HG02884 (cell line): ENCODE measurements around the gene METTL2A.
A peak's percentile ranks its signal among the peaks of the same experiment; 100 is the strongest.
"Not testable (repeated sequence)": the region's sequence is repeated elsewhere in the genome, so short reads cannot be mapped to it uniquely, and the experiment has no call there.

Experiments
- ATAC-seq: cut with Tn5 transposase; IDR thresholded peaks from one replicate; pipeline ENCODE4 v1.9.1; 2021; ENCODE audit warnings: mild to moderate bottlenecking, moderate library complexity; ENCODE audit not compliant: unreplicated experiment

The METTL2A gene

GRCh38 chr17:62423647-62424461 is at the start of gene METTL2A:
METTL2A (plus strand) TSS chr17:62423897; CDS start chr17:62423903, 6 bp downstream.
- ATAC-seq = peak; percentile 94

GRCh38 chr17:62380253-62380652 is 43.4 kb upstream of the METTL2A start, which contains the start of gene EFCAB3:
EFCAB3 (plus strand) TSS chr17:62380553; CDS start chr17:62382980, 2,427 bp downstream.
- no peak for ATAC-seq

- ATAC-seq = no peak
These were observed 42.1 kb upstream of the METTL2A start for GRCh38 chr17:62381561-62381960.

- ATAC-seq = no peak
These were observed 34.8 kb upstream of the METTL2A start for GRCh38 chr17:62388856-62389255.

GRCh38 chr17:62392908-62393307 is 30.8 kb upstream of the METTL2A start:
- ATAC-seq = no peak

GRCh38 chr17:62398891-62399290 is 24.8 kb upstream of the METTL2A start:
- ATAC-seq = no peak

- ATAC-seq = no peak
These were observed 18.2 kb upstream of the METTL2A start for GRCh38 chr17:62405451-62405850.

- not testable (repeated sequence) for ATAC-seq
These were observed 10.6 kb upstream of the METTL2A start for GRCh38 chr17:62413090-62413489.

GRCh38 chr17:62426214-62426613 is 2.5 kb downstream of the METTL2A start:
- not testable (repeated sequence) for ATAC-seq

- not testable (repeated sequence) for ATAC-seq
These were observed 11.6 kb downstream of the METTL2A start for GRCh38 chr17:62435251-62435650.

GRCh38 chr17:62441181-62441580 is 17.5 kb downstream of the METTL2A start:
- ATAC-seq = not testable (repeated sequence)

- ATAC-seq = no peak
These were observed 20.4 kb downstream of the METTL2A start for GRCh38 chr17:62444063-62444462.

- ATAC-seq = not testable (repeated sequence)
These were observed 22.1 kb downstream of the METTL2A start for GRCh38 chr17:62445791-62446190.

- ATAC-seq = not testable (repeated sequence)
These were observed 28.5 kb downstream of the METTL2A start for GRCh38 chr17:62452195-62452594.

- ATAC-seq = not testable (repeated sequence)
These were observed 29.3 kb downstream of the METTL2A start for GRCh38 chr17:62453041-62453440.

GRCh38 chr17:62453656-62454055 is 30.0 kb downstream of the METTL2A start:
- peak; percentile 23 for ATAC-seq

- ATAC-seq = peak; percentile 47
These were observed 30.4 kb downstream of the METTL2A start for GRCh38 chr17:62454111-62454510.

GRCh38 chr17:62456016-62456415 is 32.3 kb downstream of the METTL2A start:
- ATAC-seq = no peak

- ATAC-seq = not testable (repeated sequence)
These were observed 34.8 kb downstream of the METTL2A start for GRCh38 chr17:62458483-62458882.

GRCh38 chr17:62464422-62464821 is 40.7 kb downstream of the METTL2A start:
- ATAC-seq = not testable (repeated sequence)

GRCh38 chr17:62465271-62465670 is 41.6 kb downstream of the METTL2A start:
- ATAC-seq = not testable (repeated sequence)

- not testable (repeated sequence) for ATAC-seq
These were observed 47.1 kb downstream of the METTL2A start for GRCh38 chr17:62470666-62471379.
